CD14-positive monocyte (primary cell): Measurements from ENCODE around the gene LRRC4C. TPM values are rescaled to one million over a fixed set of nuclear protein-coding genes. Genes with fewer than 3 reads are reported as not detected.

Experiments used
- DNase-seq, 3 donors: peaks; one replicate each; pipeline ENCODE4 v3.0.0-alpha.2; 2011 to 2022
- H2AFZ ChIP-seq: 2 replicates; pipeline ENCODE4 v1.6.0; 2012; ENCODE audit warnings: mild to moderate bottlenecking, low read depth, low read length, inconsistent platforms; ENCODE audit not compliant: insufficient read depth, poor library complexity, severe bottlenecking
- H3K27ac ChIP-seq, 2 donors: 1 replicate in 1 of 2; 2 replicates in 1 of 2; pipeline ENCODE4 v1.5.1; 2012 to 2013; ENCODE audit warnings: low read length in 2 of 2, control low read depth in 1 of 2, inconsistent platforms in 1 of 2, low read depth in 1 of 2, mild to moderate bottlenecking in 1 of 2
- H3K27me3 ChIP-seq, 2 donors: one replicate each; pipeline versions ENCODE4 v1.6.0 to v1.6.1; 2011 to 2013; ENCODE audit warnings: low read length in 2 of 2; ENCODE audit not compliant: control insufficient read depth in 2 of 2, insufficient read depth in 2 of 2
- H3K36me3 ChIP-seq, 2 donors: replicated peaks in 1 of 2; 1 replicate in 1 of 2; 2 replicates in 1 of 2; pipeline versions ENCODE4 v1.5.1 to v1.6.1; 2012 to 2013; ENCODE audit warnings: low read length in 2 of 2, control low read depth in 1 of 2, inconsistent platforms in 1 of 2, mild to moderate bottlenecking in 1 of 2; ENCODE audit not compliant: insufficient read depth in 2 of 2, control insufficient read depth in 1 of 2
- H3K4me1 ChIP-seq, 2 donors: 1 replicate in 1 of 2; 2 replicates in 1 of 2; pipeline versions ENCODE4 v1.5.1 to v1.6.1; 2012 to 2013; ENCODE audit warnings: low read length in 2 of 2, control low read depth in 1 of 2, inconsistent platforms in 1 of 2, mild to moderate bottlenecking in 1 of 2, moderate library complexity in 1 of 2; ENCODE audit not compliant: insufficient read depth in 2 of 2, control insufficient read depth in 1 of 2
- H3K4me2 ChIP-seq: replicated peaks from 2 replicates; pipeline ENCODE3; 2012; ENCODE audit warnings: low read length, moderate library complexity, mild to moderate bottlenecking; ENCODE audit not compliant: poor library complexity, severe bottlenecking; ENCODE audit errors: extremely low read depth
- H3K4me3 ChIP-seq, 3 experiments: fragments of 200-600 bp in 1 of 3; sonication (generic) in 1 of 3; replicated peaks in 1 of 3; 1 replicate in 2 of 3; 2 replicates in 1 of 3; pipeline ENCODE4 v1.5.1; 2011 to 2013; ENCODE audit warnings: low read length in 3 of 3, mild to moderate bottlenecking in 3 of 3, control low read depth in 2 of 3, low read depth in 2 of 3, inconsistent platforms in 1 of 3, moderate library complexity in 1 of 3
- H3K79me2 ChIP-seq: 2 replicates; pipeline ENCODE4 v1.6.0; 2012; ENCODE audit warnings: mild to moderate bottlenecking, control low read depth, inconsistent platforms, low read length, moderate library complexity; ENCODE audit not compliant: insufficient read depth
- H3K9ac ChIP-seq: 2 replicates; pipeline ENCODE4 v1.6.0; 2017; ENCODE audit warnings: low read length, mild to moderate bottlenecking; ENCODE audit not compliant: insufficient read depth, poor library complexity, severe bottlenecking
- H3K9me3 ChIP-seq, 2 donors: replicated peaks in 1 of 2; 1 replicate in 1 of 2; 2 replicates in 1 of 2; pipeline versions ENCODE4 v1.5.1 to v1.6.1; 2012 to 2013; ENCODE audit warnings: low read length in 2 of 2, control low read depth in 1 of 2; ENCODE audit not compliant: control insufficient read depth in 1 of 2, insufficient read depth in 1 of 2
- H4K20me1 ChIP-seq: 2 replicates; pipeline ENCODE4 v1.6.0; 2012; ENCODE audit warnings: mild to moderate bottlenecking, low read length, control low read depth, moderate library complexity; ENCODE audit not compliant: insufficient read depth
- H3K27ac Mint-ChIP-seq, 7 donors: one replicate each; pipeline ENCODE4 v1.8.0; 2020; ENCODE audit warnings: mild to moderate bottlenecking in 7 of 7, mixed read lengths in 7 of 7, moderate library complexity in 6 of 7, inconsistent platforms in 2 of 7
- H3K27me3 Mint-ChIP-seq, 3 donors: one replicate each; pipeline ENCODE4 v1.8.0; 2021 to 2022; ENCODE audit warnings: low read depth in 3 of 3, mild to moderate bottlenecking in 3 of 3, mixed read lengths in 3 of 3, moderate library complexity in 3 of 3, inconsistent platforms in 1 of 3
- H3K36me3 Mint-ChIP-seq, 2 donors: one replicate each; pipeline ENCODE4 v1.8.0; 2020; ENCODE audit warnings: mixed read lengths in 2 of 2, inconsistent platforms in 1 of 2, mild to moderate bottlenecking in 1 of 2
- H3K4me1 Mint-ChIP-seq: one replicate; pipeline ENCODE4 v1.8.0; 2020; ENCODE audit warnings: mild to moderate bottlenecking, mixed read lengths
- H3K4me3 Mint-ChIP-seq, 2 donors: one replicate each; pipeline ENCODE4 v1.8.0; 2020; ENCODE audit warnings: mild to moderate bottlenecking in 2 of 2, mixed read lengths in 2 of 2, moderate library complexity in 1 of 2
- H3K9me3 Mint-ChIP-seq, 7 donors: one replicate each; pipeline ENCODE4 v1.8.0; 2020 to 2022; ENCODE audit warnings: mixed read lengths in 7 of 7, mild to moderate bottlenecking in 6 of 7, moderate library complexity in 6 of 7, inconsistent platforms in 2 of 7
- WGBS: methylation state at CpG from one replicate; pipeline ENCODE4 v1.1.5; 2013; ENCODE audit warnings: missing lambda C conversion rate; ENCODE audit not compliant: insufficient coverage; 5-methylcytosine and 5-hydroxymethylcytosine counted together
- intact Hi-C, 2 donors: fragments of 100-400 bp; cut with micrococcal nuclease; formaldehyde crosslinking; loops; one replicate each; pipeline versions ENCODE4 v1.15.0 to v1.15.1; 2023
- polyA plus RNA-seq, 3 donors: library from polyadenylated mRNA; depleted of rRNA in 1 of 3; unstranded in 2 of 3; stranded (reverse) in 1 of 3; fragments of 300-500 nt in 2 of 3; fragments of >200 nt in 1 of 3; fragmentation: Illumina TruSeq in 2 of 3; gene quantifications; 1 replicate in 2 of 3; 2 replicates in 1 of 3; pipeline ENCODE4 v1.2.3, GENCODE V29; 2012 to 2021
- TF ChIP-seq, protein P1 (sequence below): fragments of 200-600 bp; IDR thresholded peaks from one replicate; pipeline ENCODE4 v1.8.0; 2022; ENCODE audit warnings: antibody characterized with exemption, mild to moderate bottlenecking

Gene LRRC4C
- polyA plus RNA-seq, 3 donors = not detected

DNA sequence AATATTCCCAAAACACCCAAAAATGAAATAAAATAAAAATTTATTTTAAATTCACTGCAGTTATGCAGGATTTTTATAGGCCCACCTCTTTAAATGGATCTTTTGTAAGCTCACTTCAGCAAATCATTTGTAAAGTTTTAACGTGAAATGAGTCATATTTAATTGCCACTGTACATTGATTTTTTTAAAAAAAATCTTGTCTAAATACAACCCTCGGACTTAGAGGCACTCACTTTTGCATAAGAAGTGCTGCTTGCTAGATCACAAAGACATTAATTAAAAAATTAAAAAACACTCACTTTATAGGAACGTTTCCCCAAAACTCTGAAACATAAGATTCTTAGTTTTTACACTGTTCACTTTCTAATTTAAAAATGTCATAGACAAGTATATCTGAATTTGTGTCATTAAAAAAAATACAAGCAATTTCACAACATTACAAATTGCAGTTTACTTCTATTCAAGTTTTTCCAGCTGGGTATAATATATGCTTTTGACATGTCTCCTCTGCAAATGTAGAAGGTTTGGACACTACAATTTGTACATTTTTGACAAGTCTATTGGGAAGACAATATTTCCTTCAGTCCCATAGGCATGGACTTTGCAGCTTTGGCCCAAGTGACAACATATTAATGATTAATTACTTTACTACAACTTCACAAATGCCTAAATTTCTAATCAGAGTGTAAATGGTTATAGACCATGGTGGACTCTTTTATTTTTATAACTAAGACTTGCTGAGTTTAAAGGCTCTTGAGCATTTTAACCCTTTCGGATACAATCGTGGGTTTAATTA is 1088.4 kb downstream of the LRRC4C start:
- no peak overlapping the region for H2AFZ ChIP-seq
- no peak overlapping the region for H3K27ac ChIP-seq
- no peaks in the 10 kb centered on the region for H3K36me3 ChIP-seq
- no peaks in the 10 kb centered on the region for H3K27me3 ChIP-seq
- no peaks in the 10 kb centered on the region for H4K20me1 ChIP-seq
- no peaks in the 10 kb centered on the region for H3K79me2 ChIP-seq
- Mint-ChIP-seq H3K27me3 (no peaks in the 10 kb centered on the region), H3K4me1 (no peaks in the 10 kb centered on the region), H3K4me3 (no peak overlapping the region), H3K36me3 (no peaks in the 10 kb centered on the region), H3K27ac (no peak overlapping the region), H3K9me3 (peaks cover 0 to 2% (median 0%) of the 10 kb centered on the region in 7 donors)
- DNase-seq = no peak
- no peaks in the 10 kb centered on the region for H3K9me3 ChIP-seq
- intact Hi-C loops = no loop called here
- no peaks in the 10 kb centered on the region for H3K4me1 ChIP-seq
- H3K4me2 ChIP-seq = no peak overlapping the region
- no peak overlapping the region for H3K9ac ChIP-seq
- no peak overlapping the region for H3K4me3 ChIP-seq
- TF ChIP-seq, protein P1, sequence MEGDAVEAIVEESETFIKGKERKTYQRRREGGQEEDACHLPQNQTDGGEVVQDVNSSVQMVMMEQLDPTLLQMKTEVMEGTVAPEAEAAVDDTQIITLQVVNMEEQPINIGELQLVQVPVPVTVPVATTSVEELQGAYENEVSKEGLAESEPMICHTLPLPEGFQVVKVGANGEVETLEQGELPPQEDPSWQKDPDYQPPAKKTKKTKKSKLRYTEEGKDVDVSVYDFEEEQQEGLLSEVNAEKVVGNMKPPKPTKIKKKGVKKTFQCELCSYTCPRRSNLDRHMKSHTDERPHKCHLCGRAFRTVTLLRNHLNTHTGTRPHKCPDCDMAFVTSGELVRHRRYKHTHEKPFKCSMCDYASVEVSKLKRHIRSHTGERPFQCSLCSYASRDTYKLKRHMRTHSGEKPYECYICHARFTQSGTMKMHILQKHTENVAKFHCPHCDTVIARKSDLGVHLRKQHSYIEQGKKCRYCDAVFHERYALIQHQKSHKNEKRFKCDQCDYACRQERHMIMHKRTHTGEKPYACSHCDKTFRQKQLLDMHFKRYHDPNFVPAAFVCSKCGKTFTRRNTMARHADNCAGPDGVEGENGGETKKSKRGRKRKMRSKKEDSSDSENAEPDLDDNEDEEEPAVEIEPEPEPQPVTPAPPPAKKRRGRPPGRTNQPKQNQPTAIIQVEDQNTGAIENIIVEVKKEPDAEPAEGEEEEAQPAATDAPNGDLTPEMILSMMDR = no peak
- no CpG with 5 or more reads among the region's 5 CpGs for WGBS

DNA sequence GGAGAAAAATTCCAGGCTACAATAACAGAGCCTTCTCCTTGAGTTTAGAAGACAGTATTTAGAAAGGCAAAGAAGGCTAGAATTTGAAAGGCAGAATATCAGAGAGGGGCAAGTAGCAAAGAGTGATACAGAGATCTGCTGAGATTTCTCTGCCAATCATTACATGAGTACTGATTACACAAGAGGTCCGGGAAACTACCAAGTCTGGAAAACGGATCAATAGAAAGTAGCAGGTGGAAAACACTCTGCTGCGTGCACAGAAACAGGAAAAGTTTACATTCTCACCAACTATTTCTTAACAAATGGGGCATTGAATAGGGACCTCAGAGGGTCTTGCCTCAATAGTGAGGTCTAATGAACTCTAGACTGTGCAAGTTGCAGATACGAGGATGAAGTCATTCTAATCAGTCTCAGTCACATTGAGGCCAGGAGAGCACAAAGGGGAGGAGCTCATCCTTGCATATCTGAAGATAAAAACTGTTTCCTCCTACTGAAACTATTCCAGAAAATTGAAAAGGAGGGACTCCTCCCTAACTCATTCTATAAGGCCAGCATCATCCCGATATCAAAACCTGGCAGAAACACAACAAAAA is 1099.2 kb downstream of the LRRC4C start:
- no peaks in the 10 kb centered on the region for H3K27me3 Mint-ChIP-seq
- Histone ChIP-seq H3K4me3 (no peak overlapping the region), H3K27me3 (no peaks in the 10 kb centered on the region), H3K4me1 (no peaks in the 10 kb centered on the region), H3K9me3 (peaks cover 3 to 7% of the 10 kb centered on the region in 2 donors), H3K4me2 (no peak overlapping the region), H3K27ac (no peak overlapping the region), H3K9ac (no peak overlapping the region), H3K79me2 (no peaks in the 10 kb centered on the region), H2AFZ (no peak overlapping the region), H4K20me1 (no peaks in the 10 kb centered on the region), H3K36me3 (no peaks in the 10 kb centered on the region)
- peaks cover 0 to 14% (median 5%) of the 10 kb centered on the region in 7 donors for H3K9me3 Mint-ChIP-seq
- no peak overlapping the region for H3K4me3 Mint-ChIP-seq
- WGBS = no CpG with 5 or more reads among the region's 5 CpGs
- no peaks in the 10 kb centered on the region for H3K36me3 Mint-ChIP-seq
- TF ChIP-seq, protein P1 = no peak
- no peak overlapping the region for H3K27ac Mint-ChIP-seq
- intact Hi-C loops = no loop called here
- DNase-seq = no peak
- H3K4me1 Mint-ChIP-seq = no peaks in the 10 kb centered on the region
